CD4-positive, alpha-beta T cell treated with Interleukin-21 for 1 hour (primary cell): Measurements from ENCODE around the gene GPR31.

Experiments
- DNase-seq: peaks from one replicate; pipeline ENCODE4 v3.0.0-alpha.2; 2020

The GPR31 gene

GRCh38 chr6:167165858-167166471 is 8.2 kb upstream of the GPR31 start:
- no peak for DNase-seq

GRCh38 chr6:167164261-167164660 is 6.5 kb upstream of the GPR31 start:
- DNase-seq, result no peak

- DNase-seq, result no peak
Measured at GRCh38 chr6:167163476-167164011, 5.8 kb upstream of the GPR31 start.

- no peak for DNase-seq
Measured at GRCh38 chr6:167162591-167162990, 4.8 kb upstream of the GPR31 start.

GRCh38 chr6:167161851-167162467 is 4.2 kb upstream of the GPR31 start:
- DNase-seq, result no peak

GRCh38 chr6:167157414-167157813 is 366 bp downstream of the GPR31 start:
- DNase-seq, result no peak

GRCh38 chr6:167154895-167155294 is 2.9 kb downstream of the GPR31 start:
- DNase-seq, result no peak

- DNase-seq, result no peak
Measured at GRCh38 chr6:167154291-167154690, 3.5 kb downstream of the GPR31 start.

GRCh38 chr6:167153521-167153959 is 4.2 kb downstream of the GPR31 start:
- peak; percentile 19 for DNase-seq

- peak; percentile 18 for DNase-seq
Measured at GRCh38 chr6:167152862-167153261, 4.9 kb downstream of the GPR31 start.

- no peak for DNase-seq
Measured at GRCh38 chr6:167151648-167152047, 6.1 kb downstream of the GPR31 start.

GRCh38 chr6:167150941-167151549 is 6.7 kb downstream of the GPR31 start:
- no peak for DNase-seq

- DNase-seq, result no peak
Measured at GRCh38 chr6:167148997-167149396, 8.8 kb downstream of the GPR31 start.

- DNase-seq, result no peak
Measured at GRCh38 chr6:167148021-167148420, 9.8 kb downstream of the GPR31 start.

GRCh38 chr6:167146977-167147376 is 10.8 kb downstream of the GPR31 start:
- no peak for DNase-seq

- DNase-seq, result no peak
Measured at GRCh38 chr6:167146135-167146534, 11.6 kb downstream of the GPR31 start.

GRCh38 chr6:167145461-167145860 is 12.3 kb downstream of the GPR31 start:
- no peak for DNase-seq

- no peak for DNase-seq
Measured at GRCh38 chr6:167143041-167143440, 14.7 kb downstream of the GPR31 start.

- no peak for DNase-seq
Measured at GRCh38 chr6:167142433-167142761, 15.4 kb downstream of the GPR31 start.

- peak; percentile 60 for DNase-seq
Measured at GRCh38 chr6:167141667-167142432, 15.9 kb downstream of the GPR31 start.

GRCh38 chr6:167140589-167141474 is 16.9 kb downstream of the GPR31 start:
- DNase-seq, result no peak

- DNase-seq, result no peak
Measured at GRCh38 chr6:167139761-167140160, 18.0 kb downstream of the GPR31 start.

GRCh38 chr6:167137881-167138280 is 19.9 kb downstream of the GPR31 start:
- DNase-seq, result no peak
